Posterior cingulate gyrus (tissue), 11 donors: ENCODE measurements around the gene EPRS1.
"Not testable (repeated sequence)": the region's sequence is repeated elsewhere in the genome, so short reads cannot be mapped to it uniquely, and the experiment has no call there.

Experiments
- DNase-seq, 10 donors: peaks; one replicate each; pipeline versions ENCODE4 v3.0.0 to v3.0.0-alpha.2; 2020 to 2021; ENCODE audit warnings: mixed read lengths in 3 of 10
- intact Hi-C: fragments of 100-400 bp; cut with DNase I; formaldehyde crosslinking; loops from one replicate; pipeline ENCODE4 v1.15.1; 2023

Gene EPRS1

GRCh38 chr1:220040028-220040596, 6.2 kb downstream of the EPRS1 start:
- DNase-seq: no peak
- intact Hi-C loops: no loop called here

DNA sequence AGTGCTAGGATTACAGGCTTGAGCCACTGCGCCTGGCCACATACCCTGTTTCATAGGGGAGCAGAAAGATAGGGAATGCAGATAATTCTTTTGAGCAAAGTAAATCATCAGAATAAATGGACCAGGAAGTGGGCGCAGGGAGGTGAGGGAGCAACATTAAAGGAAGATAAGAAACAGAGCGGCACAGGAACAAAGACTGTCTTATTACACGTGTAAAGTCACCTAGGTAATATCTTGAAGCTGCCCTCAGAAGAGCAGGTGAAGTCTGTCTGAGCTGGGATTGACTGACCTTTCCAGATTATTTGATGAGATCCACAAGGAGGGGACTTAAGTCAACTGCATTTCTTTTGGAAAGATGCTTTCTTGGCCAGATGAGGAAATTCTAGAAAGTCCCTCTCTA, 7.7 kb downstream of the EPRS1 start:
- DNase-seq: no peak
- intact Hi-C loops: no loop called here

GRCh38 chr1:220037810-220038209, 8.5 kb downstream of the EPRS1 start:
- DNase-seq, intact Hi-C loops: not testable (repeated sequence)

- intact Hi-C loops: no loop called here
- DNase-seq: no peak
Observed at GRCh38 chr1:220032911-220033310, 13.4 kb downstream of the EPRS1 start.

GRCh38 chr1:220031287-220031686, 15.0 kb downstream of the EPRS1 start:
- intact Hi-C loops: no loop called here
- DNase-seq: no peak

DNA sequence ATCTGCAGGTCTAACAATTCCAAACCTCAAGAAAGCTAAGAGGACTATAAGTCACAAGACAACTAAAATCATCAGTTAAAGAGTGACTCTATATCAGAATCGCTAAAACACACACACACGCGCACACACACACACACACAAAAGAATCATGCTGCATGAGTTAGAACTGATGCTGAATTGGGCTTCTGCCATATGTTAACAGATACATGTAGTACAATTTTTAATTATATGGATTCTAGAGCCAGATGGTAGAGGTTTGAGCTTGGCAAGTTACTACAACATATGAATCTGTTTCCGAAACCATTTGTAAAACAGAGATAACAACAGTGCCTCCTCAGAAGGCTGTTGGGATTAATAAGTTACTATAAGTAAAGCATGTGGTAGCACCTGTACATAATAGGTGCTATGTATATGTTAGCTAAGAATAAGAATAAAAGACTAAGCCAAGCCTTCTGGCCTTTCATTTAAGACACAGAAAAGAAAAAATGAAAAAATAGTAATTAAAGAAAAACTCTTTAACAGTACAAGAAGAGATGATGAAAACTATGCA, 17.9 kb downstream of the EPRS1 start:
- intact Hi-C loops: no loop called here
- no peak for DNase-seq

- intact Hi-C loops: no loop called here
- no peak for DNase-seq
Observed at GRCh38 chr1:220019071-220019470, 27.2 kb downstream of the EPRS1 start.

DNA sequence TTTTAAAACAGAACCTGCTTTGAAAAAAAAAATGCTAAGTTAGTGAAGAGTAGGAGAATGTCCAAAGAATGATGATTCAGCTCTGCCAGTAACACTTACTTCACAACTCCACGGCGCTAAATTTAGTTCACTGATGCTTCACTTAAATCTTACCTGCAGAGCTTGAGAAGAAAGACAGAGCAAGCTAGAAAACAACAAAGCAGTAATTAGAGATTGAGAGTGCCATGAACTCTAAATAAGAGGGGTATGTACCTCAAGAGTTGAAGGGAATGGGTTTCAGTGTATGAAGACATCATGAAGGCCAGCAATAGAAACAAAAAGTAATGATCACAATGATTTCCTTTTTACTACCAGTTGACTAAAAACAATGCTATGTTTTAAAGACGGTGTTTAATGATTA, 32.8 kb downstream of the EPRS1 start:
- DNase-seq: no peak
- intact Hi-C loops: no loop called here

DNA sequence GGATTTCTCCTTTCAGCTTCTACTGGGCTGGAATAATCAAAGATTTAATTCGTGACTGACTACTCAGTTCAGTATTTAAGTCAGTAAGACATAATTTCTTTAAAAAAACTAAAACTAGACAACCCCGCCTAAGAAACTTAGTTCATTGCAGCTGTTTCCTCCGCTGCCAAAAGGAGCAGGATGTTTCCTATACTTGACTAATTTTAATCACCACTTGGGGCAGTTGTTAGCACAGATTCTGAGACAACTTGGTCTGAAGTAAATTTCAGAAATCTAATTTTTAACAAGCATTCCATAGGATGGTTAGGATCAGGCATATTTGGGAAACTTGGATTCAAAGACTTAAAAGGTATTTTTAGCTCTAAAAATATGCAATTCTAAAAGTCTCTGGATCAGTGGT, 34.0 kb downstream of the EPRS1 start:
- DNase-seq: no peak
- intact Hi-C loops: no loop called here

DNA sequence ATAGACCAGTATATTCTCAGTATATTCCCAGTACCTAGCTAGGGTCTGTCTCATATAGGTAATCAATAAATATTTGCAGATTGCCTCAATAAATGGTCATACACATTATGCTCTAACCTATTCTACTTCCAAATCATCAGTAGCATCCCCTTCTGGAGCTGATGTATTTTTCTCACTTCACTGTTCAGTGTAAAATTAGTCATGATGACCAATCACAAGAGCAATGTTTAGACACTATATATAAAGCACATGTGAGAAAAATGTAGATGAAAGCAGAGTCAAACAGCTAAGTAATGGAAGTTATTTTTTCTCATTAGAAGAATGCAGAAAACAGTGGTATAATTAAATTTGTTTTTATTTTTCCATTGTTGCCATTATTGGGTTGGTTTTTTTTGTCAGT, 34.7 kb downstream of the EPRS1 start:
- no peak for DNase-seq
- intact Hi-C loops: no loop called here

- intact Hi-C loops: no loop called here
- no peak for DNase-seq
Observed at GRCh38 chr1:220007438-220007837, 38.9 kb downstream of the EPRS1 start.

DNA sequence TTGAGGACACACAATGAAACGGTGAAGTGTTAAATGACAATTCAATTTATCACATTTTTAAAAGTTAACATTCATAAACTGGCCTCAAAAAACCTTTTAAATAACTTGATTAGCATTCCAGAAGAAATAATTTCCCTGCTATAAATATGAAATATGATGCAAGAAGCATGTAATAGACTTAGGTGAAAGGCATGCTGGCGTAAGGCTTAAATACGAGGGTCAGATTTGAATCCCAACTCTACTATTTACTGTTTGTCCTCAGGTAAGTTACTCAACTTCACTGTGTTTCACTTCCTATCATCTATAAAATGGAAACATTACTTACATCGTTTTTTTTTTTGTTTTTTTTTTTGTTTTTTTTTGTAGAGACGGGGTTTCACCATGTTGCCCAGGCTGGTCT, 40.8 kb downstream of the EPRS1 start:
- intact Hi-C loops: no loop called here
- no peak for DNase-seq

DNA sequence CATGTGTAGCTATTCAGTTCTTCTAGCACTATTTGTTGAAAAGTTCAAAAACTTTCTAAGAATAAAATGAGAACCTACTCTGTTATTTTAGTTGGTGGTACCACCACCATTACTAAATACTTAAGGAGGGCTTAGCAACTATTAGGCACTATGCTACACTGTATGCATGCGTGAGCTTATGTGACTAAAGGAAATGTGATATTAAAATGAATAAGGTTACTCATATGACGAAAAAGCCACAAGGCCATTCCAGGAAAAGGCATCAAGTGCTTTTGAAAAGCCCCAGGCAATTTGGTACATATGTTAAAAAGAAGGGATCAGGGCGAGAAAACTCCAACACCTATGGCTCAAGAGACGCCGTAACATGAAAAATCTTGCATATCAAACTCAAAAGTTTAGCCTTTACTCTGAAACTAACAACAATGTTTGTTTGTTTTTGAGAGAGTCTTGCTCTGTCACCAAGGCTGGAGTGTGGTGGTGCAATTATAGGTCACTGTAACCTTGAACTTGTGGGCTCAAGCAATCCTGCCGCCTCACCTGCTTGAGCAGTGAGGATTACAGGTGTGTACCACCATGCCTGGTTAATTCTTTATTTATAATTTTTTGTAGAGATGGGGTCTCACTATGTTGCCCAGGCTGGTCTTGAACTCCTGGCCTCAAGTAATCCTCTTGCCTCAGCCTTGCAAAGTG, 42.5 kb downstream of the EPRS1 start:
- no peak for DNase-seq
- intact Hi-C loops: no loop called here

- intact Hi-C loops: no loop called here
- DNase-seq: no peak
Observed at GRCh38 chr1:220003015-220003414, 43.3 kb downstream of the EPRS1 start.

GRCh38 chr1:220001095-220001501, 45.2 kb downstream of the EPRS1 start:
- intact Hi-C loops: no loop called here
- DNase-seq: no peak

DNA sequence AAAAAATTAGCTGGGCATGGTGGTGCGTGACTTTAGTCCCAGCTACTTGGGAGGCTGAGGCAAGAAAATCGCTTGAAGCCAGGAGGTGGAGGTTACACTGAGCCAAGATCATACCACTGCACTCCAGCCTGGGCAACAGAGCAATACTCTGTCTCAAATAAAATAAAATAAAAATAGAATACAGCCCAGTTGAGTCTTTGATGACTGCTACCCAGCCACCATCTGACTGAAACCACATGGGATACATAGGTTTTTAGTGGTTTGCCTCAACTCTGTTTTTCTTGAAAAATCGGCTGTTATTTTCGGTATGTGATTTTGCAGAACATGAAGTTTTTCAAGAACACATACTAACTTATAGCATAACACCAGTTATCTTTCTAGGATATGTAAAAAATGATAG, 46.5 kb downstream of the EPRS1 start:
- no peak for DNase-seq
- intact Hi-C loops: no loop called here
